ENCODE results near the gene ATP2A1. TPM values are rescaled to one million over a fixed set of nuclear protein-coding genes. Genes with fewer than 3 reads are reported as not detected.
"Not testable (repeated sequence)": the region's sequence is repeated elsewhere in the genome, so short reads cannot be mapped to it uniquely, and the experiment has no call there.

The ATP2A1 gene
- total RNA-seq, 1 donor from 2014 or later = not detected

DNA sequence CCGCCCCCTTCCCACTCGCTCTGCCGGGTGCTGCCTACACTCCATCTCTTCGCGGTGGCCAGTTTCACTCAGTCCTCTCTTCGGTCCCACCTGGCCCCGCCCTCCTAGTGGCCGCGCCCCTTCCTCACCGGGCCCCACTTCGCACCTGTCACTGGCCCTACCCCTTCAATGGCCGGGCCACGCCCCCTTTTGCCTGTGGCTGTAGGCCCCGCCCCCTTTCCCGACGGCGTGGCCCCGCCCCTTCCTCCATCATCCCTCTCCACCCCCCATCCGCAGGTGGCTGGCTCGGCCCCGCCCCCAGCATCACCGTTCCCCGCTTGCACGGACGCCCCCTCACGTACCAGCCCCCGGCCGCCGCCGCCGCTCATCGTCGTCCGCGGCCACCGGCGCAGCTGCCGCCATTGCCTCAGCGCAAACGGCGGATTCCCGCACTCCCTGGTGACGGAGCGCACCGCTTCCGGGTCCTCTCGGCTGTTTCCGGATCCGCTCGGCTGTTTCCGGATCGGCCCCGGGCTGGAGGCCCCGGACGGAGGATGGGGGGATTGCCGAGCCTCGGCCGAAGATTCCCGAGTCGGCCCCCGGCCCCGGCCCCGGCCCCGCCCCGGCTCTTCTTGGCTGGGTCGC lies 46.6 kb downstream of the ATP2A1 start, which contains the start of gene RABEP2:
TSS of gene RABEP2 (minus strand) at position 477 of the 624 bp plus-strand sequence. CDS start at position 402, 75 bp downstream.
- TF ChIP-seq POLR2AphosphoS5 (IDR thresholded peaks at IDR 0.05; ENCODE audit: insufficient read depth in 1 of 2, low read depth in 1 of 2) (no peak), POLR2A (IDR thresholded peaks at IDR 0.05) (peak in 1 of 2 donors; percentile 42)
- intact Hi-C loops (cut with DNase I) = no loop called here
- Histone ChIP-seq H3K4me1 (peaks cover 17% of the 10 kb centered on the region), H3K4me3 (peak within 1 kb of the TSS; percentile 69 to 77), H3K36me3 (peaks cover 0 to 1% of the 10 kb centered on the region in 2 donors), H3K27ac (peak within 1 kb of the TSS; percentile 94), H3K27me3 (no peaks in the 10 kb centered on the region), H3K9me3 (no peaks in the 10 kb centered on the region)
- DNase-seq (ENCODE audit: extremely low spot score in 2 of 2) = peak; percentile 96 to 98

DNA sequence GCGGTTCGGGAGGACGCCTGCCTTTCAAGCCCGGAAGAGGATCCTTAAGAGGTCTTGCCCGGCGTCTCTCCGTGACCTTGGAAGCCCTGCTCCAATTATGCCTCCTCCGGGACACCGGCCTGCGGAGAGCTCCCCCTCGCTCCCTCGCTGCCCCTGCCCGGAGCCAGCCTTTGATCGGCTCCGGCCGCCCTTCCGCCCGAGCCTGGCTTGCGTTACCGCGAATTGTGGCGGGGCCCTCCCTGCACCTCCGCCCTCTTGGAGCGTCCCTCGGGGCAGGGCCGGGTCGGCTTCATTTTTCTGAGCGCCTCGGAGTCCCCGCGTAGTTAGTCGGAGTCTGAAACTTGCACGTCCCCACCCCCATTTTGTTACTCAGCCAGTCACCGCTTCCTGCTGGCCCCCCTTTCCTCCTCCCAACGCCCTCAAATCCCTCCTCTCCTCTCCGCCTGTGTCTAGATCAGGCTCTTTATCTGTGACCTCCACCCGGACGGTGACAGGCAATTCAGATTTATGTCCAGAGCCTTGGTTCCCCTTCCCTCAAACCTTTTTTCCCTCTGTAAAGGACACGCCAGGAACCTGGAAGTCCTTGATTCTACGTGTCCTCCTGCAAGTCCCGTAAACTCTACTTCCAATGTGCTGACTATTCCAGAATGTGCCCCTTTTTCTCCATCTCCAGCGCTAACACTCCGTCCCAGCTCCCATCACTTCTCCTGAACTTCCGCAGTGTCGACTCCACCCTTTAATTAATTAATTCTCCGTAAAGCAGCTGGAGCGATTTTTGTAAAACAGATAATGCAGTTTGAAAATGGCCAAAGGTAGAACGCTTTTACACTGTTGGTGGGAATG lies 47.3 kb downstream of the ATP2A1 start:
- no peaks in the 10 kb centered on the region for H3K9me3 ChIP-seq
- peak overlapping the region; percentile 69 to 77 for H3K4me3 ChIP-seq
- no peak for DNase-seq (ENCODE audit: extremely low spot score in 2 of 2)
- TF ChIP-seq POLR2AphosphoS5 (IDR thresholded peaks at IDR 0.05; ENCODE audit: insufficient read depth in 1 of 2, low read depth in 1 of 2) (peak; percentile 5 to 80), POLR2A (IDR thresholded peaks at IDR 0.05) (no peak)
- TF ChIP-seq, protein P1, sequence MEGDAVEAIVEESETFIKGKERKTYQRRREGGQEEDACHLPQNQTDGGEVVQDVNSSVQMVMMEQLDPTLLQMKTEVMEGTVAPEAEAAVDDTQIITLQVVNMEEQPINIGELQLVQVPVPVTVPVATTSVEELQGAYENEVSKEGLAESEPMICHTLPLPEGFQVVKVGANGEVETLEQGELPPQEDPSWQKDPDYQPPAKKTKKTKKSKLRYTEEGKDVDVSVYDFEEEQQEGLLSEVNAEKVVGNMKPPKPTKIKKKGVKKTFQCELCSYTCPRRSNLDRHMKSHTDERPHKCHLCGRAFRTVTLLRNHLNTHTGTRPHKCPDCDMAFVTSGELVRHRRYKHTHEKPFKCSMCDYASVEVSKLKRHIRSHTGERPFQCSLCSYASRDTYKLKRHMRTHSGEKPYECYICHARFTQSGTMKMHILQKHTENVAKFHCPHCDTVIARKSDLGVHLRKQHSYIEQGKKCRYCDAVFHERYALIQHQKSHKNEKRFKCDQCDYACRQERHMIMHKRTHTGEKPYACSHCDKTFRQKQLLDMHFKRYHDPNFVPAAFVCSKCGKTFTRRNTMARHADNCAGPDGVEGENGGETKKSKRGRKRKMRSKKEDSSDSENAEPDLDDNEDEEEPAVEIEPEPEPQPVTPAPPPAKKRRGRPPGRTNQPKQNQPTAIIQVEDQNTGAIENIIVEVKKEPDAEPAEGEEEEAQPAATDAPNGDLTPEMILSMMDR (IDR thresholded peaks at IDR 0.05) = no peak
- H3K27me3 ChIP-seq = no peaks in the 10 kb centered on the region
- intact Hi-C loops (cut with DNase I) = no loop called here
- H3K27ac ChIP-seq = peak overlapping the region; percentile 94
- H3K4me1 ChIP-seq = peaks cover 17% of the 10 kb centered on the region
- no peaks in the 10 kb centered on the region for H3K36me3 ChIP-seq

DNA sequence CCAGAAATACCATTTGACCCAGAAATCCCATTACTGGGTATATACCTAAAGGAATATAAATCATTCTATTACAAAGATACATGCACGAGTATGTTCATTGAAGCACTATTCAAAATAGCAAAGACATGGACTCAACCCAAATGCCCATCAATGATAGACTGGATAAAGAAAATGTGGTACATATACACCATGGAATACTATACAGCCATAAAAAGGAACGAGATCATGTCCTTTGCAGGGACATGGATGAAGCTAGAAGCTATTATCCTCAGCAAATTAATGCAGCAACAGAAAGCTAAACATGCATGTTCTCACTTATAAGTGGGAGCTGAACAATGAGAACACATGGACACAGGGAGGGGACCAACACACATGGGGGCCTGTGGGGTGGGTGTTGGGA lies 48.0 kb downstream of the ATP2A1 start:
- intact Hi-C loops (cut with DNase I) = not testable (repeated sequence)
- peaks cover 17% of the 10 kb centered on the region for H3K4me1 ChIP-seq

DNA sequence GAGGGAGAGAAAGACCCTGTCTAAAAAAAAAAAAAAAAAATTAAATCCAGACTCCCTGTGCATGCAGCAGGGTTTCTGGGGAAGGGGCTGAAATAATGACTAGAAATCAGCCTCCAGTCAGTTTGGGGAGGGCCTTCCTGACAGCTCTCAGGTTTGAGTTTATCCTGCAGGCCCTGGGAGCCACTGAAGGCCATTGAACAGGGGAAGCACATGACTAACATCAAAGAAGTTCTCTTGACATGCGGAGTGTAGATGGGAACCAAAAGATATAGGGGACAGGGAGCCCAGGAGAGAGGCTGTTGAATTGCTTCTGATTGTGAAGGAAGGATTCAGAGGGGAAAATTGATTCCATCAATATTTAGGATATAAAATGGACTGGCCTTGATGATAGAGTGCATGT lies 49.5 kb downstream of the ATP2A1 start:
- no peaks in the 10 kb centered on the region for H3K27me3 ChIP-seq
- peaks cover 17% of the 10 kb centered on the region for H3K4me1 ChIP-seq
- intact Hi-C loops (cut with DNase I) = no loop called here
- no peaks in the 10 kb centered on the region for H3K9me3 ChIP-seq
- DNase-seq (ENCODE audit: extremely low spot score in 2 of 2) = no peak
- no peak overlapping the region for H3K4me3 ChIP-seq
- H3K27ac ChIP-seq = no peak overlapping the region
- no peaks in the 10 kb centered on the region for H3K36me3 ChIP-seq
- TF ChIP-seq POLR2AphosphoS5 (IDR thresholded peaks at IDR 0.05; ENCODE audit: insufficient read depth in 1 of 2, low read depth in 1 of 2) = no peak
- TF ChIP-seq, protein P1 (IDR thresholded peaks at IDR 0.05) = no peak
- no peak for TF ChIP-seq POLR2A (IDR thresholded peaks at IDR 0.05)

More for the DNA sequence above, 48.0 kb downstream of the ATP2A1 start:
- H3K9me3 ChIP-seq; H3K36me3 ChIP-seq; DNase-seq (ENCODE audit: extremely low spot score in 2 of 2); H3K27me3 ChIP-seq: not testable (repeated sequence)
- Histone ChIP-seq H3K27ac (peak overlapping the region; percentile 94), H3K4me3 (peak overlapping the region; percentile 69 to 77)

DNA sequence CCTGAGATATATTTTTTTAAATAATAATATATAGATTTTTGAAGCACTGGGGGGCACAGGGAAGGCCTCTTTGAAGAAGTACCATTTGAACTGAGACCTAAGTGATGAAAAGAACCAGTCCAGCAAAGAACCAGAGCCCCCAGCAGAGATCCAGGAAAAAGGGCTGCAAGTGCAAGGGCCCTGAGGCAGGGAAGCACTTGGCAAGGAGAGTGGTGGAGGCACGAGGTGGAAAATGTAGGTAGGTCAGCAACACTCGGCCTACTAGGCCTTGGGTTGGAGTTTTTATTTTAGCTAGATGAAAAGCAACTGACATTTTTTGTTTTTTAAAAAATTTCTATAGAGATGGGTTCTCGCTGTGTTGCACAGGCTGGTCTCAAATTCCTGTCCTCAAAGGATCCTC lies 51.9 kb downstream of the ATP2A1 start:
- Histone ChIP-seq H3K36me3 (no peaks in the 10 kb centered on the region), H3K4me1 (peaks cover 5% of the 10 kb centered on the region), H3K27ac (no peak overlapping the region), H3K27me3 (no peaks in the 10 kb centered on the region), H3K9me3 (no peaks in the 10 kb centered on the region), H3K4me3 (no peak overlapping the region)
- TF ChIP-seq POLR2A (IDR thresholded peaks at IDR 0.05) (no peak), POLR2AphosphoS5 (IDR thresholded peaks at IDR 0.05; ENCODE audit: insufficient read depth in 1 of 2, low read depth in 1 of 2) (no peak)
- TF ChIP-seq, protein P1 (IDR thresholded peaks at IDR 0.05) = no peak
- intact Hi-C loops (cut with DNase I) = no loop called here
- DNase-seq (ENCODE audit: extremely low spot score in 2 of 2) = no peak

Data from vagina (tissue), 2 donors.